ENCODE measurements around the gene B3GNT3.

B3GNT3 gene

DNA sequence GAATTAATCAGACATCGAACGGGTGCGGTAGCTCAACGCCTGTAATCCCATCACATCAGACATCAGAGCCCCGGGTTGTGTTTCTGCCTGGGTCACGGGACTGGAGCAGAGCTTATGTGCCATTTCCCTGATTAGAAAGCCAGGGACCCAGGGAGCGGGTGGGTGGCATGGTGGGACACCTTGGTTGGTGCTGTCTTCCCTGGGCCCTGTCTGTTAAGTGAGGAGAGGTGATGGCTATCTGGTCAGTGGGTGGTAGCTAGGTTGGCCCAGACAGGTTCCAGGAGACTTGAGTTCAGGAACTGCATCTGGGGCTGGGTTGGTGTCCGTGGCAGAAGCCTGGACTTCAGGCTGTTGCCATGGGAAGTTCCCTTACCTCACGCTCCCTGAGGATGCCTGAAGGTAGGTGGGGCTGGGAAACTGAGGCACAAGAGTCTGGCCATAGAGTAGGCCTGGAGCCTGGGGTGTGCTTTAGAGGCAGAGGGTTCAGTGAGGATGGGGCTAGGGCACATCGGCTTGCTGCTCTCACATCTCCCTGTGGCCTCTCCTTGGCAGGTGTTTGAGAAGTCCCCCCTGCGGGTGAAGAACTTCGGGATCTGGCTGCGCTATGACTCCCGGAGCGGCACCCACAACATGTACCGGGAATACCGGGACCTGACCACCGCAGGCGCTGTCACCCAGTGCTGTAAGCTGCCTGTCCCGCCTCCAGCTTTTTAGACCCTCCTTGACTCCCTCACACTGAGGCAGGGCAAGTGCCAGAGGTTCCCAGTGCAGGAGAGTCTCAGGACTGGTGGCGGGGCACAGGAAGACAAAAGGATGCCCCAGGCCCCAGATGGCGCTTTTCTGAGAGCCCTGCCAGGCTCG, 66.8 kb downstream of the B3GNT3 start:
- no peak for DNase-seq

DNA sequence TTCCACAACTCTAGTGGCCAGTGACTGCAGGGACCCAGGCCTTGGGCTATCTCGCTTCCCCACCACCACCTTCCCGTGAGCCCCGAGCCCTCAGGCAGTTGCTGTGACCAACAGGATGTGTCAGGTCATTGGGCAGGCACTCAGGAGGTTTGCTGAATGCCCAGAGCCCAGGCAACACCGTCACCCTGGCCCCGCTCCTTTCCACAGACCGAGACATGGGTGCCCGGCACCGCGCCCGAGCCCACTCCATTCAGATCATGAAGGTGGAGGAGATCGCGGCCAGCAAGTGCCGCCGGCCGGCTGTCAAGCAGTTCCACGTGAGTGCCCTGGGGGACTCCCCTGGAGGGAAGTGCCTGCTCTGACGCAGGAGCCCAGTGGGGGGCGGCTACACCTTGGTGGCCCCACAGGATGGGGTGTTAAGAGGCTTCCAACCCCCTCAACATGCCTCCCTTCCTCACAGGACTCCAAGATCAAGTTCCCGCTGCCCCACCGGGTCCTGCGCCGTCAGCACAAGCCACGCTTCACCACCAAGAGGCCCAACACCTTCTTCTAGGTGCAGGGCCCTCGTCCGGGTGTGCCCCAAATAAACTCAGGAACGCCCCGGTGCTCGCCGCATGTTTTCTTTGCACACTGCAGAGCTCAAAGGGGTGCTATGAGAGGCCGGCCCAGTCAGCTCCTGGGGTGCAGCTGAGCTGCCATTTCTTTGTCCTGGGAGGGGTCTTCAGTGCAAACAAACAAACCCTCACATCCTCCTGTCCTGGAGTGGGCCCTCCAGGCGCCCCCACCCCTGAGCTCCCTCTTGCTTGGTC, 68.0 kb downstream of the B3GNT3 start:
- DNase-seq = no peak
